ENCODE data around the gene PDE4D. TPM values are rescaled to one million over a fixed set of nuclear protein-coding genes. Genes with fewer than 3 reads are reported as not detected.

Gene PDE4D
- total RNA-seq, 2 experiments from 2014 or later: 164 to 175 TPM

DNA sequence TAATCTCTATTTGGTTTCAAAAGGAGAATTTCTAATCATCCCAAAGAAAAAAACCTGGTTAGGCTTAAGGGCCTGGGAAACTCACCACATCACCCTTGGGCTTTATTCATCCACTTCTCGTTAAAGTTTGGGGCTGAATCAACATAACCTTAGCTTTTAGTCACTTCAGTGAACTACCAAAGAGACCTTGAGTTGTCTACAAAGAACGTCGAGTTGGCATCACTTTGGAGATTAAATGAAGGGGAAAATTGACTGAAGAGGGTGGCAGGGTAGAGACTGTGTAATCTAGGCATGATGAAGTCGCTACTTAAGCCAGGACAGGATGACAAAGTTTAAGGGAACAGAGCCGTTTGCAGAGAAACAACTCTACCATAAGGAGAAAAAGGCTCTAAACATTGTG, 969.2 kb downstream of the PDE4D start:
- ChIA-PET POLR2A (no interaction called here), CTCF (no interaction called here)
- no peaks in the 10 kb centered on the region for H3K36me3 ChIP-seq (ENCODE audit: insufficient read depth, low read length)
- Mint-ChIP-seq H3K27me3 (peaks cover 4% of the 10 kb centered on the region), H3K9me3 (no peaks in the 10 kb centered on the region), H3K36me3 (ENCODE audit: low read depth) (no peaks in the 10 kb centered on the region), H3K4me3 (no peak overlapping the region), H3K27ac (no peak overlapping the region), H3K4me1 (ENCODE audit: low read depth) (peaks cover 7% of the 10 kb centered on the region)
- H3K27ac ChIP-seq (ENCODE audit: low read depth in 1 of 2, low read length in 2 of 2): no peak overlapping the region
- TF ChIP-seq, protein P1, sequence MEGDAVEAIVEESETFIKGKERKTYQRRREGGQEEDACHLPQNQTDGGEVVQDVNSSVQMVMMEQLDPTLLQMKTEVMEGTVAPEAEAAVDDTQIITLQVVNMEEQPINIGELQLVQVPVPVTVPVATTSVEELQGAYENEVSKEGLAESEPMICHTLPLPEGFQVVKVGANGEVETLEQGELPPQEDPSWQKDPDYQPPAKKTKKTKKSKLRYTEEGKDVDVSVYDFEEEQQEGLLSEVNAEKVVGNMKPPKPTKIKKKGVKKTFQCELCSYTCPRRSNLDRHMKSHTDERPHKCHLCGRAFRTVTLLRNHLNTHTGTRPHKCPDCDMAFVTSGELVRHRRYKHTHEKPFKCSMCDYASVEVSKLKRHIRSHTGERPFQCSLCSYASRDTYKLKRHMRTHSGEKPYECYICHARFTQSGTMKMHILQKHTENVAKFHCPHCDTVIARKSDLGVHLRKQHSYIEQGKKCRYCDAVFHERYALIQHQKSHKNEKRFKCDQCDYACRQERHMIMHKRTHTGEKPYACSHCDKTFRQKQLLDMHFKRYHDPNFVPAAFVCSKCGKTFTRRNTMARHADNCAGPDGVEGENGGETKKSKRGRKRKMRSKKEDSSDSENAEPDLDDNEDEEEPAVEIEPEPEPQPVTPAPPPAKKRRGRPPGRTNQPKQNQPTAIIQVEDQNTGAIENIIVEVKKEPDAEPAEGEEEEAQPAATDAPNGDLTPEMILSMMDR (IDR thresholded peaks at IDR 0.05): no peak
- no peaks in the 10 kb centered on the region for H3K4me1 ChIP-seq (ENCODE audit: insufficient read depth, low read length)
- no peak for ATAC-seq (ENCODE audit: poor library complexity)
- intact Hi-C loops (cut with DNase I, micrococcal nuclease): no loop called here
- DNase-seq: no peak
- H3K4me3 ChIP-seq (ENCODE audit: low read length): no peak overlapping the region
- H3K9me3 ChIP-seq (ENCODE audit: control insufficient read depth in 1 of 2, insufficient read depth in 1 of 2, low read length in 2 of 2): no peaks in the 10 kb centered on the region
- H3K27me3 ChIP-seq (ENCODE audit: control insufficient read depth in 1 of 2, insufficient read depth in 2 of 2, low read length in 2 of 2): no peaks in the 10 kb centered on the region

DNA sequence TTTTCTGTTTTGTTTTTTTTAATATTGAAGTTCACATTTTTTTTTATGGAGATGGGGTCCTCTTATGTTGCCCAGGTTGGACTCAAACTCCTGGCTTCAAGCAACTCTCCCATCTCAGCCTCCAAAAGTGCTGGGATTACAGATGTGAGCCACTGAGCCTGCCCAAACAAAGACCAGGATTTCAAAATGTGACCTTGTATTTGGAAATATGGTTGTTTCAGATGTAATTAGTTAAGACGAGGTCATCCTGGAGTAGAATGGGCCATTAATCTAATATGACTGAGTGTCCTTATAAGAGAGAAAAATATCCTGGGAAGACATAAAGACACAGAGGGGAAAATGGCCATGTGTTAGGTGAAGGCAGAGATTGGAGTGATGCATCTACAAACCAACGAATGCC, 970.2 kb downstream of the PDE4D start:
- ChIA-PET CTCF (no interaction called here), POLR2A (no interaction called here)
- Histone ChIP-seq H3K36me3 (ENCODE audit: insufficient read depth, low read length) (no peaks in the 10 kb centered on the region), H3K4me1 (ENCODE audit: insufficient read depth, low read length) (no peaks in the 10 kb centered on the region), H3K27ac (ENCODE audit: low read depth in 1 of 2, low read length in 2 of 2) (no peak overlapping the region), H3K27me3 (ENCODE audit: control insufficient read depth in 1 of 2, insufficient read depth in 2 of 2, low read length in 2 of 2) (no peaks in the 10 kb centered on the region), H3K4me3 (ENCODE audit: low read length) (no peak overlapping the region), H3K9me3 (ENCODE audit: control insufficient read depth in 1 of 2, insufficient read depth in 1 of 2, low read length in 2 of 2) (no peaks in the 10 kb centered on the region)
- DNase-seq (no peak), ATAC-seq (ENCODE audit: poor library complexity) (no peak)
- H3K9me3 Mint-ChIP-seq: no peaks in the 10 kb centered on the region
- peaks cover 4% of the 10 kb centered on the region for H3K27me3 Mint-ChIP-seq
- intact Hi-C loops (cut with DNase I, micrococcal nuclease): no loop called here
- H3K27ac Mint-ChIP-seq: no peak overlapping the region
- no peaks in the 10 kb centered on the region for H3K36me3 Mint-ChIP-seq (ENCODE audit: low read depth)
- TF ChIP-seq, protein P1 (IDR thresholded peaks at IDR 0.05): no peak
- peaks cover 7% of the 10 kb centered on the region for H3K4me1 Mint-ChIP-seq (ENCODE audit: low read depth)
- no peak overlapping the region for H3K4me3 Mint-ChIP-seq

DNA sequence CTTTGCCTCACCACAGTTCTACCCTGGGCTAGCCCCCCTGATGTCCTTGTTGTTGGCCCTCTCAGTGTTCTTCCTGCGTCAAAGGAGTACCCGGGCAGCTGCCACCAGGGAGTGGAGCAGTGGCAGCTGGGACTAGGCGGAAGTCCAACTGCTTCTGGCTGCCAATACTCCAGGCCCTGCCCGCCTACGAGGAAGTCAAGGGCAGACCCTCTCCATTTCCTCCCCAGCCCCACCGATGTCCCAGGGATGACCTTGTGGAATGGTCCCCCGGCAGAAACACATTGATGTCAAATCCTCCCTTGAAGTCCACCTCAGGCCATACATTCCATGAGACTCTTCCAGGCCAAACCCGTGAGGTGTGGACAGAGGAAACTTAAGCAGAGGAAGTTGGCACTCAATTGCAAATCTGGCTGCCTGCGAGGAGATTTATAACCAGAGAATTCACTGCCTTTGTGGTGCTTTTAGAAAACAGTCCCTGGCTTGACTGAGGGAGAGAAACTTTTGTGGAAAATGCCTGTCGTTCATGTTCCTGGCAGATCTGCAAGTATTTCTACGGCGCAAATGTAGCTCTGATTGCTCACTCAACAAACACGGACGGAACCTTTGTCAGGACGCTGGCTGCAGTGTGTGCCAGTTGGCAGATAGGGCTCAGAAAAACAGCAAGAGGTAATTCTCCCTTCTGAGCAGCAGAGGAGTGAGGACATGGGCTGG, 970.9 kb downstream of the PDE4D start:
- Histone ChIP-seq H3K4me3 (ENCODE audit: low read length) (no peak overlapping the region), H3K27me3 (ENCODE audit: control insufficient read depth in 1 of 2, insufficient read depth in 2 of 2, low read length in 2 of 2) (no peaks in the 10 kb centered on the region), H3K27ac (ENCODE audit: low read depth in 1 of 2, low read length in 2 of 2) (no peak overlapping the region), H3K36me3 (ENCODE audit: insufficient read depth, low read length) (no peaks in the 10 kb centered on the region), H3K9me3 (ENCODE audit: control insufficient read depth in 1 of 2, insufficient read depth in 1 of 2, low read length in 2 of 2) (no peaks in the 10 kb centered on the region), H3K4me1 (ENCODE audit: insufficient read depth, low read length) (no peaks in the 10 kb centered on the region)
- H3K9me3 Mint-ChIP-seq: no peaks in the 10 kb centered on the region
- DNase-seq: no peak
- intact Hi-C loops (cut with DNase I, micrococcal nuclease): no loop called here
- H3K27ac Mint-ChIP-seq: no peak overlapping the region
- no peak for ATAC-seq (ENCODE audit: poor library complexity)
- no peaks in the 10 kb centered on the region for H3K36me3 Mint-ChIP-seq (ENCODE audit: low read depth)
- ChIA-PET POLR2A (no interaction called here), CTCF (no interaction called here)
- TF ChIP-seq, protein P1 (IDR thresholded peaks at IDR 0.05): no peak
- H3K27me3 Mint-ChIP-seq: peaks cover 4% of the 10 kb centered on the region
- H3K4me1 Mint-ChIP-seq (ENCODE audit: low read depth): peaks cover 7% of the 10 kb centered on the region
- no peak overlapping the region for H3K4me3 Mint-ChIP-seq
